Liver (tissue), 3 donors: ENCODE measurements around the gene UCHL3.

Experiments used
- CTCF ChIP-seq: fragments of 150-350 bp; IDR thresholded peaks from 2 replicates; pipeline ENCODE4 v1.5.1; 2017; ENCODE audit warnings: improper control_type of control experiment, low read depth, low read length; ENCODE audit not compliant: missing input control
- EGR1 ChIP-seq, 2 donors: IDR thresholded peaks; 2 replicates each; pipeline ENCODE4 v1.6.1; 2016 to 2018; ENCODE audit warnings: antibody characterized with exemption in 2 of 2, low read depth in 2 of 2
- GABPA ChIP-seq, 2 donors: IDR thresholded peaks in 1 of 2; conservative IDR thresholded peaks in 1 of 2; 2 replicates each; pipeline ENCODE4 v1.6.1; 2016; ENCODE audit warnings: antibody characterized with exemption in 2 of 2, mild to moderate bottlenecking in 1 of 2, moderate library complexity in 1 of 2
- HNF4A ChIP-seq, 2 donors: conservative IDR thresholded peaks; 2 replicates each; pipeline ENCODE4 v1.6.1; 2016; ENCODE audit warnings: antibody characterized with exemption in 2 of 2, mild to moderate bottlenecking in 2 of 2
- HNF4G ChIP-seq: IDR thresholded peaks from 2 replicates; pipeline ENCODE4 v1.6.1; 2016; ENCODE audit warnings: antibody characterized with exemption
- JUND ChIP-seq, 2 donors: IDR thresholded peaks; 2 replicates each; pipeline ENCODE4 v1.6.1; 2016; ENCODE audit warnings: antibody characterized with exemption in 2 of 2
- MAX ChIP-seq: IDR thresholded peaks from 2 replicates; pipeline ENCODE4 v1.6.1; 2016; ENCODE audit warnings: antibody characterized with exemption
- NR2F2 ChIP-seq: IDR thresholded peaks from 2 replicates; pipeline ENCODE4 v1.6.1; 2016; ENCODE audit warnings: antibody characterized with exemption
- RAD21 ChIP-seq, 2 donors: IDR thresholded peaks; 2 replicates each; pipeline ENCODE4 v1.6.1; 2016; ENCODE audit warnings: antibody characterized with exemption in 2 of 2, mild to moderate bottlenecking in 2 of 2
- REST ChIP-seq: IDR thresholded peaks from 2 replicates; pipeline ENCODE4 v1.6.1; 2016; ENCODE audit warnings: antibody characterized with exemption, mild to moderate bottlenecking
- RXRA ChIP-seq, 2 donors: IDR thresholded peaks; 2 replicates each; pipeline ENCODE4 v1.6.1; 2017 to 2018; ENCODE audit warnings: antibody characterized with exemption in 2 of 2, mild to moderate bottlenecking in 1 of 2
- SP1 ChIP-seq: IDR thresholded peaks from 2 replicates; pipeline ENCODE4 v1.6.1; 2018; ENCODE audit warnings: antibody characterized with exemption, mild to moderate bottlenecking
- TAF1 ChIP-seq: conservative IDR thresholded peaks from 2 replicates; pipeline ENCODE4 v1.6.1; 2016; ENCODE audit warnings: antibody characterized with exemption, mild to moderate bottlenecking
- TF ChIP-seq, protein P1 (sequence below): IDR thresholded peaks from 2 replicates; pipeline ENCODE4 v1.6.1; 2016; ENCODE audit warnings: antibody characterized with exemption
- donor health status: healthy.
- donor health status: healthy.

DNA sequence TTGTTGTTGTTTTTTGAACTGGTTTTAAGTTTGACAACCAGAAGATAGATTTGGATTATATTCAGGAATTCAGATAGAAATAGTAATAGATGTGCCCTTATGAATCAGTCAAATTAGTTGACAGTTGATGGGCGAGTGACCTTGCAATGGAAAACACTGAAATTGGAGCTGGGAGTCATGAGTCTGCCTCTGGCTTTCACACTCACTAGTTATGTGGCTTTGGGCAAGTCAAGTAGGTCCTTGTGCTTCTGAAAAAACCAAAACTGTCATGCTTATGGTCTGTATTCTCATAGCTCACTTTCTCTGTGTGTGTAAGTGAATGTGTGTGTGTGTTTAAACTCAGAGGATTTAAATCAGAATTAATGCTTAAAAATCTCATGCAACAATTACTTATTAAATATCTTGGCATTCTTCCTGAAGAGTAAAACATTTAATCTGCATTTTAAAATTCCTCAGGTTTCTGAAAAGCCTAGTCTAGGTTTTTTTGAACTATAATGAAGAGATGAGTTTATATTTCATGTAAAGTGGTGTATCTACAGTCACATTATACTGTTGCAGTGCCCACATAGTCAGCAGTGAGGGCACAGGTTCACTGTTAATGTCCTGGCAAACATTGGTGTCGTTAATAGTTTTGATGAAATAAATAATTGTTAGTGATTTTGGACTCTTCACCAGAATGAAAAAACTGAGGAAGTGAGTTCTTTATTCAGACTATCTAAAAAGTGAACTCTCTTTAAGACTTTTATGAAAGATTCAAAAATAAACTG, 32.5 kb downstream of the UCHL3 start:
- TF ChIP-seq CTCF (no peak), REST (no peak), SP1 (no peak), RAD21 (IDR thresholded peaks at IDR 0.05) (no peak), GABPA (IDR thresholded peaks at IDR 0.05 in 1 of 2, conservative IDR thresholded peaks at IDR 0.05 in 1 of 2) (no peak), HNF4G (no peak), TAF1 (no peak), MAX (no peak), HNF4A (conservative IDR thresholded peaks at IDR 0.05) (no peak), NR2F2 (no peak), JUND (IDR thresholded peaks at IDR 0.05) (no peak), EGR1 (IDR thresholded peaks at IDR 0.05; ENCODE audit: low read depth in 2 of 2) (no peak), RXRA (IDR thresholded peaks at IDR 0.05) (no peak)
- TF ChIP-seq, protein P1, sequence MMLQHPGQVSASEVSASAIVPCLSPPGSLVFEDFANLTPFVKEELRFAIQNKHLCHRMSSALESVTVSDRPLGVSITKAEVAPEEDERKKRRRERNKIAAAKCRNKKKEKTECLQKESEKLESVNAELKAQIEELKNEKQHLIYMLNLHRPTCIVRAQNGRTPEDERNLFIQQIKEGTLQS, result no peak
